Mesendoderm (in vitro differentiated cells): ENCODE measurements around the gene STK4.

Experiments
- DNase-seq: peaks from one replicate; pipeline ENCODE4 v3.0.0; 2013
- H2AK5ac ChIP-seq: 2 replicates; pipeline ENCODE4 v1.6.1; 2013; ENCODE audit warnings: low read length, inconsistent platforms
- H2BK120ac ChIP-seq: 2 replicates; pipeline ENCODE4 v1.6.1; 2013; ENCODE audit warnings: low read depth, mild to moderate bottlenecking, low read length, moderate library complexity, mixed read lengths
- H2BK15ac ChIP-seq: replicated peaks from 2 replicates; pipeline ENCODE4 v1.6.1; 2013; ENCODE audit warnings: low read depth, mild to moderate bottlenecking, moderate library complexity
- H2BK5ac ChIP-seq: 2 replicates; pipeline ENCODE4 v1.6.1; 2013; ENCODE audit warnings: low read length, inconsistent platforms
- H3K18ac ChIP-seq: 2 replicates; pipeline ENCODE4 v1.6.1; 2013; ENCODE audit warnings: mild to moderate bottlenecking, low read length, mixed read lengths
- H3K23ac ChIP-seq: one replicate; pipeline ENCODE4 v1.6.1; 2013; ENCODE audit warnings: low read length
- H3K27ac ChIP-seq: 2 replicates; pipeline ENCODE4 v1.5.1; 2013; ENCODE audit warnings: low read depth, mild to moderate bottlenecking, inconsistent platforms, low read length, moderate library complexity
- H3K27me3 ChIP-seq: 2 replicates; pipeline ENCODE4 v1.6.1; 2013; ENCODE audit warnings: low read length, control low read depth, mild to moderate bottlenecking, inconsistent platforms; ENCODE audit not compliant: insufficient read depth, poor library complexity
- H3K36me3 ChIP-seq: 2 replicates; pipeline ENCODE4 v1.6.1; 2013; ENCODE audit warnings: low read length, inconsistent platforms; ENCODE audit not compliant: control insufficient read depth, insufficient read depth
- H3K4ac ChIP-seq: one replicate; pipeline ENCODE4 v1.6.1; 2013; ENCODE audit warnings: low read depth, mild to moderate bottlenecking, low read length, moderate library complexity
- H3K4me1 ChIP-seq: 2 replicates; pipeline ENCODE4 v1.6.1; 2013; ENCODE audit warnings: low read depth, low read length, inconsistent platforms; ENCODE audit not compliant: control insufficient read depth
- H3K4me2 ChIP-seq: 2 replicates; pipeline ENCODE4 v1.6.1; 2013; ENCODE audit warnings: low read length
- H3K4me3 ChIP-seq: 2 replicates; pipeline ENCODE4 v1.5.1; 2013; ENCODE audit warnings: mild to moderate bottlenecking, low read length
- H3K56ac ChIP-seq: one replicate; pipeline ENCODE4 v1.6.1; 2013; ENCODE audit warnings: low read length
- H3K79me1 ChIP-seq: 2 replicates; pipeline ENCODE4 v1.6.1; 2013; ENCODE audit warnings: low read length, inconsistent platforms
- H3K79me2 ChIP-seq: 2 replicates; pipeline ENCODE4 v1.6.1; 2013; ENCODE audit warnings: mild to moderate bottlenecking, low read length; ENCODE audit not compliant: control insufficient read depth, insufficient read depth
- H3K9ac ChIP-seq: 2 replicates; pipeline ENCODE4 v1.6.1; 2013; ENCODE audit warnings: low read length, inconsistent platforms
- H4K5ac ChIP-seq: one replicate; pipeline ENCODE4 v1.6.1; 2013; ENCODE audit warnings: low read length
- H4K8ac ChIP-seq: one replicate; pipeline ENCODE4 v1.6.1; 2013; ENCODE audit warnings: low read depth, mild to moderate bottlenecking, control low read depth, low read length, moderate library complexity
- WGBS: extraction: QIAGEN DNeasy Blood & Tissue Kit; methylation state at CpG from one replicate; pipeline ENCODE4 v1.1.7; 2013; ENCODE audit warnings: low lambda C conversion rate, missing lambda C conversion rate; ENCODE audit not compliant: insufficient coverage; ENCODE audit errors: extremely low coverage; 5-methylcytosine and 5-hydroxymethylcytosine counted together

STK4 gene

GRCh38 chr20:45080867-45081624 lies 114.7 kb downstream of the STK4 start:
- Histone ChIP-seq H2BK15ac (no peak overlapping the region), H3K4ac (no peak overlapping the region), H3K27ac (no peak overlapping the region), H3K79me2 (no peaks in the 10 kb centered on the region), H4K5ac (no peak overlapping the region), H3K36me3 (no peaks in the 10 kb centered on the region), H3K23ac (no peak overlapping the region), H3K18ac (no peak overlapping the region), H3K4me1 (no peaks in the 10 kb centered on the region), H2BK5ac (no peak overlapping the region), H3K9ac (no peak overlapping the region), H2BK120ac (no peak overlapping the region), H4K8ac (no peak overlapping the region), H3K4me2 (no peak overlapping the region), H3K4me3 (no peak overlapping the region), H3K27me3 (no peaks in the 10 kb centered on the region), H3K56ac (no peak overlapping the region), H2AK5ac (no peak overlapping the region), H3K79me1 (no peaks in the 10 kb centered on the region)
- WGBS: no CpG with 5 or more reads among the region's 5 CpGs
- no peak for DNase-seq

DNA sequence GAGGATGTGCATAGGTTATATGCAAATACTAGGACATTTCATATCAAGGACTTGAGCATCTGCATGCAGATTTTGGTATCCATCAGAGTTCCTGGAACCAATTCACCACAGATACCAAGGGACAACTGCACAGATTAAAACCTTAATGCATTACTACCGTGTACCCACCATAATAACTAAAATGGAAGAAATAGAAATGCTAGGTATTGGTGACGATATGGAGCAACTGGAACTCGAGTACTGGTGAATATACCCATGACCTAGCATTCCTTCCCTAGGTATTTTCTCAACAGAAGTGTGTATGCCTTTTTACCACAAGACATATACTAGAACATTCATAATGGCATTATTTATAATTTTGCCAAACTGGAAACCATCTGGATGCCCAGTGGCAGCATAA lies 116.2 kb downstream of the STK4 start:
- no peak overlapping the region for H2AK5ac ChIP-seq
- no peak overlapping the region for H3K9ac ChIP-seq
- no peak overlapping the region for H3K4me3 ChIP-seq
- no peak overlapping the region for H3K4me2 ChIP-seq
- no peaks in the 10 kb centered on the region for H3K4me1 ChIP-seq
- H3K36me3 ChIP-seq: no peaks in the 10 kb centered on the region
- H2BK120ac ChIP-seq: no peak overlapping the region
- no peak overlapping the region for H3K18ac ChIP-seq
- no peak overlapping the region for H3K56ac ChIP-seq
- H3K27me3 ChIP-seq: no peaks in the 10 kb centered on the region
- H3K79me1 ChIP-seq: no peaks in the 10 kb centered on the region
- H2BK5ac ChIP-seq: no peak overlapping the region
- H2BK15ac ChIP-seq: no peak overlapping the region
- no peak for DNase-seq
- no peak overlapping the region for H3K4ac ChIP-seq
- no CpG with 5 or more reads among the region's 3 CpGs for WGBS
- H3K23ac ChIP-seq: no peak overlapping the region
- no peak overlapping the region for H4K5ac ChIP-seq
- H3K27ac ChIP-seq: no peak overlapping the region
- H4K8ac ChIP-seq: no peak overlapping the region
- H3K79me2 ChIP-seq: no peaks in the 10 kb centered on the region

DNA sequence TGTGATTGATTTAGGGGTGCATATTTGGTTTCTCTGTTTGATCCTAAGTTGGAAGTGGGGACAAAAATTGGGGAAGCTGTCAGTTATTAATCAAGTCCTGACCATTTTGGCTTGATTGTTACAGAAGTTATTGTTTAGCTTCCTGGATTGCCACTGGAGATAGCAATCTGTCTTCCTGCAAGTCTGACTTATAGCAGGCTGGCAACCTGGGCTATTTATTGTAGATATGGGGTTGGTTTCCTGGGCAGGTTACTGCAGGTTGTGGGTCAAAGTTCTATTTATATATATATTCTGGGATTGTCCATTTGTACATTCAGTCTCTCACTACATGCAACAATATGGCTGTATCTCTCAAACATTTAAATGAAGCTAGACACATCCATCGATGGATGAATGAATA lies 116.8 kb downstream of the STK4 start:
- Histone ChIP-seq H2BK120ac (no peak overlapping the region), H3K4ac (no peak overlapping the region), H3K56ac (no peak overlapping the region), H3K27me3 (no peaks in the 10 kb centered on the region), H3K79me1 (no peaks in the 10 kb centered on the region), H3K79me2 (no peaks in the 10 kb centered on the region), H3K18ac (no peak overlapping the region), H4K5ac (no peak overlapping the region), H3K9ac (no peak overlapping the region), H3K27ac (no peak overlapping the region), H3K36me3 (no peaks in the 10 kb centered on the region), H2AK5ac (no peak overlapping the region), H2BK15ac (no peak overlapping the region), H3K4me1 (no peaks in the 10 kb centered on the region), H2BK5ac (no peak overlapping the region), H3K23ac (no peak overlapping the region), H3K4me3 (no peak overlapping the region), H4K8ac (no peak overlapping the region), H3K4me2 (no peak overlapping the region)
- no CpG with 5 or more reads among the region's 1 CpG for WGBS
- DNase-seq: no peak

DNA sequence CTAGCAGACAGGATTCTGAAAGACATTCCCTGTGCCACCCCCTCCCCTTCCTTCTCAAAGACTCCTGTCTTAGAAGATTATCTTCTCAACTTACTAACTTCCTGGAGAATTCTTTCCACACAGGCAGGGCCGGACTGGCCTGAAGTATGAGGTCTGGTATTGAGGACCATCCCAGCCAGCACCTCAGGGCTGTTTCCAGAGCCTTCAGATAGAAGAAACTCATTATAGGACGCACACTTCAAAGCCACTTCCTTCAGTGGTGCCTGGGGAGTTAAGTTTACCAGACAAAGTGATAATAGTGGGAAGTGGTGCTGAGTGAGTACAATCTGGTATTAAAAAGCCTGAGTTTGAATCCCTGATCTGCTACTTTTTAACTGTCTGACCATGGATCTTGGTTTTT lies 119.0 kb downstream of the STK4 start:
- Histone ChIP-seq H3K9ac (no peak overlapping the region), H3K56ac (no peak overlapping the region), H3K79me2 (no peaks in the 10 kb centered on the region), H3K4me2 (no peak overlapping the region), H3K23ac (no peak overlapping the region), H2BK5ac (no peak overlapping the region), H2BK120ac (no peak overlapping the region), H3K27ac (no peak overlapping the region), H4K5ac (no peak overlapping the region), H3K4me1 (no peaks in the 10 kb centered on the region), H3K36me3 (no peaks in the 10 kb centered on the region), H3K4ac (no peak overlapping the region), H3K4me3 (no peak overlapping the region), H3K79me1 (no peaks in the 10 kb centered on the region), H4K8ac (no peak overlapping the region), H3K27me3 (no peaks in the 10 kb centered on the region), H2AK5ac (no peak overlapping the region), H3K18ac (no peak overlapping the region), H2BK15ac (no peak overlapping the region)
- no peak for DNase-seq
- no CpG with 5 or more reads among the region's 2 CpGs for WGBS

DNA sequence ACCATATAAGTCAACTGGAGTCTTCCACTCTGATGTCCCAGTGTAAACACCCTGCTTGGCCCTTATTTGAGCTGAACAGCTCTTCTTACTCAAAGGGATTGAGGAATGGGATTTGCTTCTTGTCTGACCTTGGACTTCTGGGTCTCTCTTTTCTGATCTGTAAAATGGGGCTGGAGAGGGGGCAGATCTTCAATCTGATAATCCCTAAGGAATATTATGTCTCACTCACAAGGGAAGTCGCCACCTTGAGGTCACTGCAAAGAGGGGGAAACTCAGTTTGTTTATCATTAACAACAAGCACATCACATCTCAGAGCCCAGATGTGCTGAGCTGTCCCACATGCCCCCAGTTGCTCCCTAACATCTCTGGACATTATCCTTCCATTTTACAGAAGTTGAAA lies 119.6 kb downstream of the STK4 start:
- Histone ChIP-seq H3K27ac (no peak overlapping the region), H3K4me1 (no peaks in the 10 kb centered on the region)

More for the DNA sequence above, 119.6 kb downstream of the STK4 start:
- Histone ChIP-seq H4K5ac (no peak overlapping the region), H3K4ac (no peak overlapping the region), H3K27me3 (no peaks in the 10 kb centered on the region), H3K9ac (no peak overlapping the region), H2BK5ac (no peak overlapping the region), H3K4me3 (no peak overlapping the region), H3K79me1 (no peaks in the 10 kb centered on the region), H3K56ac (no peak overlapping the region), H4K8ac (no peak overlapping the region), H2BK15ac (no peak overlapping the region), H3K36me3 (no peaks in the 10 kb centered on the region), H3K18ac (no peak overlapping the region), H2AK5ac (no peak overlapping the region), H3K23ac (no peak overlapping the region), H3K79me2 (no peaks in the 10 kb centered on the region), H3K4me2 (no peak overlapping the region), H2BK120ac (no peak overlapping the region)
- no CpG with 5 or more reads among the region's 1 CpG for WGBS
- no peak for DNase-seq
